Activated naive CD4-positive, alpha-beta T cell treated with anti-CD3 and anti-CD28 coated beads, Interleukin-2, amount 10 ng/mL, durations not matched to agents 7 days and 5 days (primary cell): Measurements from ENCODE around the gene VSTM4.

Experiments
- CTCF ChIA-PET: fragments of 350-600 bp; sonication (Branson Sonifier 250); formaldehyde crosslinking; loops from one replicate; lab custom pipeline; 2021; ENCODE audit warnings: antibody characterized with exemption; lab: Charles Lee
- DNase-seq: peaks from one replicate; pipeline ENCODE4 v3.0.0-alpha.2; 2020
- H3K27ac Mint-ChIP-seq: one replicate; pipeline ENCODE4 v1.8.0; 2021; ENCODE audit warnings: mild to moderate bottlenecking, moderate library complexity, mixed read lengths
- H3K27me3 Mint-ChIP-seq: one replicate; pipeline ENCODE4 v1.8.0; 2021; ENCODE audit warnings: mild to moderate bottlenecking, mixed read lengths
- H3K36me3 Mint-ChIP-seq: one replicate; pipeline ENCODE4 v1.8.0; 2021; ENCODE audit warnings: mixed read lengths
- H3K4me1 Mint-ChIP-seq: one replicate; pipeline ENCODE4 v1.8.0; 2021; ENCODE audit warnings: mixed read lengths
- H3K4me3 Mint-ChIP-seq: one replicate; pipeline ENCODE4 v1.8.0; 2021; ENCODE audit warnings: mild to moderate bottlenecking, moderate library complexity, mixed read lengths
- H3K9me3 Mint-ChIP-seq: one replicate; pipeline ENCODE4 v1.8.0; 2021; ENCODE audit warnings: mixed read lengths

VSTM4 gene

DNA sequence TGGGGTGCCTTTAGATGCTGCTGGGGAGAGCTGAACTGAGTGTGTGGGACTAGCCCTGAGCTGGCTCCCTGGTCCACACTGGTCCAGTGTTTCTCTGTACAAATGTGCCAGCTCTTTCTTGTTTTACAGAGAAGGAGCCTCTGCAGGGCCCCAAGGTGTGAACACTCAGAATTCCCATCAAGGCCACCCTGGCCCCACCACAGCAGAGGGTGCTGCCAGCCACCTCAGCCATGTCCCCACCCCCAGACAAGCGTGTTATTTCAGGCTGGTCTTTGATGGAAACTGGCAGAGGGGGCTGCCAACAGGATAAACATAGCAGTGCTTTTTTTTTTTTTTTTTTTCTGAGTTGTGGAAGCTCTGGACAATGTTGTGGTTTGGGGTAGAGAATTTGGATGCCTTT is 107.2 kb downstream of the VSTM4 start:
- CTCF ChIA-PET, result no interaction called here
- Mint-ChIP-seq H3K27ac (no peak overlapping the region), H3K9me3 (no peaks in the 10 kb centered on the region), H3K4me1 (no peaks in the 10 kb centered on the region), H3K27me3 (peaks cover 5% of the 10 kb centered on the region), H3K36me3 (no peaks in the 10 kb centered on the region), H3K4me3 (no peak overlapping the region)
- no peak for DNase-seq

DNA sequence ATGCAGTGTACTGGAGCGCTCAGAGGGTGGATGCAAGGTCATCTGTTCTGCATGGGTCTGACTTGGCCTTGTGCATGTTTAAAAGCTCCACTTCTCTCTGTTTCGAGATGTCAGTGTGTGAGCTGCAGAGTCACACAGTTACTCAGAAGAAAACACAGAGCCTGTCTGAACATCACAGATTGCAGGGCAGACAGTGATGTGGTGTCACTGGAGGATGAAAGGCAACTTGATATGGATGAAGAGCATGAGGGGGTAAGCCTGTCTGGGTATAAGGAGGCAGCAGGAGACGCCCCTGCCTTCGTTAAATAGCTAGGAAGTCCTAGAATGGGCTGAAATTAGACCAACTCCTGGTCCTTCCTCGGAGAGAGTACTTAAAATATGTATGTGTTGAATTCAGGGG is 108.2 kb downstream of the VSTM4 start:
- H3K27ac Mint-ChIP-seq, result no peak overlapping the region
- no peaks in the 10 kb centered on the region for H3K36me3 Mint-ChIP-seq
- no peaks in the 10 kb centered on the region for H3K9me3 Mint-ChIP-seq
- no peak overlapping the region for H3K4me3 Mint-ChIP-seq
- no peaks in the 10 kb centered on the region for H3K4me1 Mint-ChIP-seq
- no peaks in the 10 kb centered on the region for H3K27me3 Mint-ChIP-seq
- CTCF ChIA-PET, result interaction anchor here (0.6 kb wide), 1 partner anchor 53 kb away, joined by 3 read pairs; no protein-coding TSS in a partner anchor
- no peak for DNase-seq

DNA sequence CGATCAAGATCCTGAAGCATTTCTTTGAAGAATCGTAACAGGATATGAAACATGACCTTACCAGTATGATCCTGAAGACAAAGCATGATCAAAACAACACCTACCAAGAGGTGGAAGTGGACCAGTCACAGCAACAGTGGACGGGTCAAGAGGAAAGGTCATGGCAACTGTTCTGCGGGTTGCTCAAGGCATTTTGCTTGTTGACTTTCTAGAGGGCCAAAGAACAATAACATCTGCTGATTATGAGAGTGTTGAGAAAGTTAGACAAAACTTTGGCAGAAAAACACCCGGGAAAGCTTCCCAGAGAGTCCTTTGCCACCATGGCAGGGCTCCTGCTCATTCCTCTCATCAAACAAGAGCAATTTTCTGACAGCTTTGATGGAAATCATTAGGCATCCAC is 110.1 kb downstream of the VSTM4 start:
- H3K4me1 Mint-ChIP-seq, result no peaks in the 10 kb centered on the region
- H3K4me3 Mint-ChIP-seq, result no peak overlapping the region
- no peaks in the 10 kb centered on the region for H3K27me3 Mint-ChIP-seq
- CTCF ChIA-PET, result no interaction called here
- H3K27ac Mint-ChIP-seq, result no peak overlapping the region
- no peaks in the 10 kb centered on the region for H3K9me3 Mint-ChIP-seq
- no peak for DNase-seq
- no peaks in the 10 kb centered on the region for H3K36me3 Mint-ChIP-seq

DNA sequence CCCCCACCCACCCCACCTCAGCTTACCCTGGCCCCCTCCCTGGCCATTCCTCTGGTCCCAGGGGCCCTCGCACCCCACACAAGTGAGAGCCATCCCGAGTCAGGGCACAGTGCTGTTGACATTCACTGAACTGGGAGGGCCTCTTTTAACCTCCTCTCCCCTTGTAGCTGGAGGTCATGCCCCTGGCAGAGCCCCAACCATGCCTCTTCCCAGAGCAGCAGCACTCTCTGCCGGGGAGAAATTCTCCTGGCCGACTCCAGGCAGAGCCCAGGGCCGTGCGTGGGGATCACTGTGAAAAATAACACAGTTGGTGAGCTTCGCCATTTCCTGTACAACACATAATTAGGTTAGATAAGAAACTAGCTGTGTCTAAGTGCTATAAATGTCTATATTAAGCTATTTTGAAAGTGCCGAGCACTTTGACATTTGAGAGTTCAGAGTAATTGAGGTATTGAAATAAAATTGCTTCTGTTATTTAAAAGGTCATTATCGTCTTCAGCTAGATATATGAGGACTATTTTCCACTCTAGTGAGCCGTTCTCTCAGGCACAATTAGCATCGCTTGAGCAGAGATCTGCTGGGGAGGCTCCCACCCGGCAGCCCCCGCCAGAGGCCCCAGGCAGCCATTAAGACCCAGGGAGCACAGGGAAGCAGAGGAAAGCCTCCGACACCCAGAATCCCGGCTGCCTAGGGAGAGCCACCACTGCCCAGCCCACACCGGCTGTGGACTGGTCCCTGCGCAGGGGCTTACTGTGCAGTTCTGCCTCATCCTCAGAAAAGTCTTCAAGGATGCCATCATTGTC is 113.3 kb downstream of the VSTM4 start:
- no peaks in the 10 kb centered on the region for H3K36me3 Mint-ChIP-seq
- no peak overlapping the region for H3K4me3 Mint-ChIP-seq
- DNase-seq, result no peak
- H3K4me1 Mint-ChIP-seq, result no peaks in the 10 kb centered on the region
- no peak overlapping the region for H3K27ac Mint-ChIP-seq
- CTCF ChIA-PET, result interaction anchor here (0.6 to 1.4 kb wide), 2 partner anchors 20 to 344 kb away, joined by 3 read pairs; no protein-coding TSS in a partner anchor
- H3K9me3 Mint-ChIP-seq, result no peaks in the 10 kb centered on the region
- peaks cover 3% of the 10 kb centered on the region for H3K27me3 Mint-ChIP-seq

DNA sequence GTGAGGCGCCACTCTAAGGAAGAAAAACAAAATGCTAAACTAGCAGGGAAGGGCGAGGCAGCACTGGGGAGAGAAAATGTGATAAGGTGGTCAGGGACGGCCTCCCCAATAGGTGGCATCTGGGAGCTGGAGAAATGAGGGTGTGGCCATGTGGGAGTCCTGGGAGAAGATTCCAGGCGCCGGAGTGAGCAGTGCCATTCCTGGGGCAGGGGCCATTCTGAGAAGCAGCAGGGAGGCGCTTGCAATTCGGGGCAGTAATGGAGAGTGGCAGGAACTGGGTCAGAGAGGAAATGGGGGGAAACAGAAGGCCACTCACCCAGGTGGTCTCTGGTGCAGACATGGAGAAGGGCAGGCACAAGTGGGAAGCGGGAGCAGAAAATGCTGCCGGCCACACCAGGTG is 113.9 kb downstream of the VSTM4 start:
- Mint-ChIP-seq H3K27ac (no peak overlapping the region), H3K27me3 (peaks cover 3% of the 10 kb centered on the region), H3K36me3 (no peaks in the 10 kb centered on the region), H3K4me3 (no peak overlapping the region), H3K9me3 (no peaks in the 10 kb centered on the region), H3K4me1 (no peaks in the 10 kb centered on the region)
- DNase-seq, result no peak
- CTCF ChIA-PET, result no interaction called here

DNA sequence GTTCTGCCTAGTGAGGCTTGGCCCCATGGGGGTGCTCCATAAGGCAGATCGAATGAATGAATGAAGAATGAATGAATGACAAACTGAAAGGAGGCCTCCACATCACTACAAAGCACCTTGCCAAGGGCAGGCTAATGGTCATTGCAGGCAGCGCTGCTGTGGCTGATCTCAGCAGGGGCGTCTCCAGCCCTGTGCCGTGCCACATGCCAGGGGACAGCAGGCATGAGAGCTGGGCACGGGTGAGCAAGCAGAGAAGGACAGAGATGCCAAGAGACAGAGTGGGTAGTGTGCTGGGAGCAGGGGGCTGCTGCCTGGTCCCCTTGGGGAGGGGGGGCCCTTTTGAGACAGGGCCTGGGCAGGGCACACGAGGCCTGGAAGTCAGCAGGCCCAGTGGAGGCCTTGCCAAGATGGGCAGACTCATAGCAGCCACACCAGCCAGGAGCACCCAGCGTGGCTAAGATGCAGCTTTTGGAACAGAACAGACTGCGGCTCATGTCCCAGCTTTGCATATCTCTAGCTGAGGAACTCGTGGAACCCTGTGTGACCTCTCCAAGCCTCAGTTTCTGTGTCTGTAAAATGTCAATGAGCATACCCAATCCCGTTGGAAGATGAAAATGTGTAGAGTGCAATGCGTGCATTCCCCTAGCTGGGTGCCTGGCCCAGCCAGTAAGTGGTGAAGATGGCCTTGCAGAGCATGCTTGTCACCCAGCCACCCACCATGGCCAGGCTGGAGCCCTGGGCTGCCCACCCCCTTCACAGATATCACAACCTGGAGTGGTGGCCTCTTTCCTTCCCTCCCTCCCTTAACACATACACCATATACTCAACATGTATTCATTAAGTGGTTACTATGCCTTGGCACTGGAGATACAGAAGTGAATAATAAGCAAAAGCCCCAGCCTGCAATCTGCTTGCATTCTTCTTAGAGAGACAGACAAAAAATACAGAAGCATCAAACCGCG is 114.6 kb downstream of the VSTM4 start:
- H3K4me3 Mint-ChIP-seq, result no peak overlapping the region
- CTCF ChIA-PET, result no interaction called here
- H3K36me3 Mint-ChIP-seq, result no peaks in the 10 kb centered on the region
- no peak for DNase-seq
- peaks cover 3% of the 10 kb centered on the region for H3K27me3 Mint-ChIP-seq
- no peaks in the 10 kb centered on the region for H3K9me3 Mint-ChIP-seq
- H3K4me1 Mint-ChIP-seq, result no peaks in the 10 kb centered on the region
- no peak overlapping the region for H3K27ac Mint-ChIP-seq

DNA sequence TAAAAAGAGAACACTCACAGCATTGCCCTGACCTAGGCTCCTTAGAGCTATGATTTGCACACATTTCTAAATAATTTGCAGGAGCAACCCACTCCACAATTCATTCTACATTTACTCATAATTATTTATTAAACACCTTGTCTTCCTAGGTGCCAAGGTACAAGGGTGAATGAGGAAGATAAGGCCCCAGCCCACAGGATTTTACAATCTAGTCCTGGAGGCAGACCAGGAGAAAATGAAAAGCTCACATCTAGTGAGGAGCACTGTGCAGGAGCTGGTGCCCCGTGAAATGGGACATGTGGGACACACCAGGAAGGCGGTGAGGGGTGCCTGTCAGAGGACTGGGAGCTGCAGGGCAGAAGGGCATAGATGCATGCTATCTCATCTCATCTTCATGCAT is 116.0 kb downstream of the VSTM4 start:
- CTCF ChIA-PET, result interaction anchor here (1.2 kb wide), 1 partner anchor 393 kb away, joined by 4 read pairs; no protein-coding TSS in a partner anchor
- Mint-ChIP-seq H3K4me3 (no peak overlapping the region), H3K27me3 (peaks cover 3% of the 10 kb centered on the region), H3K4me1 (no peaks in the 10 kb centered on the region), H3K9me3 (no peaks in the 10 kb centered on the region), H3K36me3 (no peaks in the 10 kb centered on the region), H3K27ac (no peak overlapping the region)
- no peak for DNase-seq

DNA sequence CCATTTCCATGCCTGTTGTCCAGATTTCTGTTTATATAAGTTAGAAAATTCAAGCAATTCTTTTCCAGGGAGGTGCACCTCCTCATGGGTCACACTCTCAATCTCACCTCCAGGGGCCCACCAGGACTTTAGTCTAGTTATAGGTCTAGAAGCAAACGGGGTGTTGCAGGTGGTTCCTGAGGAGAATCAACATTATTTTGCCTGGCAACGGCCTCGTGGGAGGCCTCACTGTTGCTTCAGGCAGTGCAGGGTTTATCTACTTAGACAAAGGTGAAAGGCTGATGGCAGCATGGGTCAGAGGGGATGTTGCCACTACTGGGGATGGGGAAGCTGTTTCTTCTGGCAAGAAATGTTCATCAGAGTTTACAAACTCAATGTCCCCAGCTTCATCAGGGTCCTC is 119.0 kb downstream of the VSTM4 start:
- peaks cover 3% of the 10 kb centered on the region for H3K27me3 Mint-ChIP-seq
- no peaks in the 10 kb centered on the region for H3K36me3 Mint-ChIP-seq
- H3K4me3 Mint-ChIP-seq, result no peak overlapping the region
- H3K4me1 Mint-ChIP-seq, result no peaks in the 10 kb centered on the region
- H3K27ac Mint-ChIP-seq, result no peak overlapping the region
- no peak for DNase-seq
- CTCF ChIA-PET, result no interaction called here
- no peaks in the 10 kb centered on the region for H3K9me3 Mint-ChIP-seq

DNA sequence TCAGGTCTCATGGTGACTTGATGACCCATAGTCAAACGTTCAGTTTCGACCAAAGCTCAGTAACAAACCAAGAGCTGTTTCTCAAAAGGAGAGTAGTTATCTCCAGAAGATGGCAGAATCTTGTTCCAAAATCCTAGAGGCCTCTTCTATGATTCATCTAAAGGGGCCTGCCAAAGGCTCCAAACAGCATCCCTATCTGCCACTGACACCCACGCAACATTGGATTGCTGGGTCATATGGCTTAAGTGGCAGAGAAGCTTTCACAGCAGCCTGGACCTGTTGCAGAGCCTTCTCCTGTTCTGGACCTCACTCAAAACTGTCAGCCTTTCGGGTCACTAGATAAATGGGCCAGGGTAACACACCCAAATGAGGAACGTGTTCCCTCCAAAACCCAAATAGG is 121.7 kb downstream of the VSTM4 start:
- no peak for DNase-seq
- Mint-ChIP-seq H3K27ac (no peak overlapping the region), H3K4me1 (no peaks in the 10 kb centered on the region), H3K36me3 (no peaks in the 10 kb centered on the region), H3K4me3 (no peak overlapping the region), H3K27me3 (peaks cover 3% of the 10 kb centered on the region), H3K9me3 (no peaks in the 10 kb centered on the region)
- CTCF ChIA-PET, result no interaction called here

DNA sequence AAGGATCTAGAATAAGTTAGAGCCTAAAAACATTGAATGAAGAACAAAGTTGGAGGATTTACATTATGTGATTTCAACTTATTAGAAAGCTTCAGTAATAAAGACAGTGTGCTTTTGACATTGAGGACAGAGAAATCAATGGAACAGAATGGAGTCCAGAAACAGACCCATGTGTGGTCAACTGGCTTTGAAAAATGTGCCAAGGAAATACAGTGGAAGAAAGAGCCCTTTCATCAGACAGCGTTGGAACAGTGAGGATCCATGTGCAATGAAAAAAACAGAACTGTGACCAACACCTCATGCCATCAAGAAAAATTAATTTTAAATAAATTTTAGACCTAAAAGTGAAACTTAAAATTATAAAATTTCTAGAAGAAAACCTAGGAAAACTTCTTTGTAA is 125.1 kb downstream of the VSTM4 start:
- no peak overlapping the region for H3K27ac Mint-ChIP-seq
- no peaks in the 10 kb centered on the region for H3K9me3 Mint-ChIP-seq
- H3K36me3 Mint-ChIP-seq, result no peaks in the 10 kb centered on the region
- DNase-seq, result no peak
- CTCF ChIA-PET, result no interaction called here
- H3K4me1 Mint-ChIP-seq, result no peaks in the 10 kb centered on the region
- no peak overlapping the region for H3K4me3 Mint-ChIP-seq
- no peaks in the 10 kb centered on the region for H3K27me3 Mint-ChIP-seq

DNA sequence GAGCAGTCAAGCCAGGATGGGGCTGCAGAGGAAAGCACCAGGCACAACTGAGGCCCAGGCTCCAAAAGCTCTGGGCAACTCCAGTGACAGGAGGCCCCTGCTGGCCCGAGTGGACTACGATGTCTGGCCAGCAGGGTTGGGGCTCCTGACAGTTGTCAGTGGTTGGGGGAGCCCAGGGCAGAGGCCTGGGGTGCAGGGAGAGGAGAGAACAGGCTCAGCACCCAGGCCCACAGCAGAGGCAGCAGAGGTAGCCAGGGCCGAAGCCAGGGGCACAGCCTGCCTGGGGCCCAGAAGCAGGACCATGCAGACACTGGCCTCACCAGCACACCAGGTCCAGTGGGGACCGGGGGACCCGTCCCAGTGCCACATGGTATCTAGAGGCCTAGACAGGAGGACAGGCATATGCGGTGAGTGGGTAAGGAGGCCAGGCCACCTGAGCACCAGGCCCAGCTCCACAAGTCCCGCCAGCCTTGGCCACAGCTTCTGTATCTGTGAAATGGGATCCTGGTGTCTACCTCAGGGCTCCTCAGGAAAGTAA is 129.6 kb downstream of the VSTM4 start:
- no peaks in the 10 kb centered on the region for H3K9me3 Mint-ChIP-seq
- H3K27ac Mint-ChIP-seq, result no peak overlapping the region
- H3K36me3 Mint-ChIP-seq, result no peaks in the 10 kb centered on the region
- no peaks in the 10 kb centered on the region for H3K4me1 Mint-ChIP-seq
- DNase-seq, result no peak
- CTCF ChIA-PET, result no interaction called here
- no peak overlapping the region for H3K4me3 Mint-ChIP-seq
- H3K27me3 Mint-ChIP-seq, result no peaks in the 10 kb centered on the region

DNA sequence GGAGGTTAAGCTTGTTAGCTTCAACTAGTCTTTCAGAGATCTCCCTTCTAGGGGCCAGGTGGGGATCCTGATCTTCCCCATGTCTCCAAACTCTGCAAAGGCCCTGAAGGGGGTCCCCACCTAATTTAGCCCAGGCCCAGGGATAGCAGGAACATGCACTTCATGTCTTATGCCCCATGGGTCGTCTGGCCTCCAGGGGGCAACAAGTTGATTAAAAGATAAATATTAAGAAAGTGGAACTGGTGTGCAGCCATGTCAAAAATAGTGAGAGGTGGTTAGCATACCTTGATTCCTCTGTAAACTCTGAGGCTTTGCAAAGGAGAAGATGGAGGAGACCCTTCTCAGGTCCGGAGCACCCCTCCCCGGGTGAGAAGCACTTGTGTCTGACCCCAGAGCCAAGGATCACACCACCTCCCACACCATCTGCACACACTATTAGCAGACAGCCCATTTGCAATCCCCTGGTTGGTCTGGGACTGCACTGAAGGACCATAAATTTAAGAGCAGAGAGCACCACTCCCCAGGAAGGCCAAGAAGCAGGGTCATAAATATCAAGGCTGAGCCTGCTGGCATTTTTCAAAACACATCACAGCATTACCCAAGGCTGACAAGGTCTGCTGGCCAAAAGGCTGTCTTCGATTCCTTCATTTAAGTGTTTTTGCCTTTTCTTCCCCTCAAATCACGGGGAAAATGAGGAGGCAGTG is 131.5 kb downstream of the VSTM4 start:
- H3K9me3 Mint-ChIP-seq, result no peaks in the 10 kb centered on the region
- no peaks in the 10 kb centered on the region for H3K4me1 Mint-ChIP-seq
- no peaks in the 10 kb centered on the region for H3K27me3 Mint-ChIP-seq
- H3K4me3 Mint-ChIP-seq, result no peak overlapping the region
- CTCF ChIA-PET, result interaction anchor here (0.9 to 3.5 kb wide), 4 partner anchors 141 to 424 kb away, joined by 3 to 11 read pairs (median 4); no protein-coding TSS in a partner anchor
- H3K27ac Mint-ChIP-seq, result no peak overlapping the region
- no peak for DNase-seq
- no peaks in the 10 kb centered on the region for H3K36me3 Mint-ChIP-seq

DNA sequence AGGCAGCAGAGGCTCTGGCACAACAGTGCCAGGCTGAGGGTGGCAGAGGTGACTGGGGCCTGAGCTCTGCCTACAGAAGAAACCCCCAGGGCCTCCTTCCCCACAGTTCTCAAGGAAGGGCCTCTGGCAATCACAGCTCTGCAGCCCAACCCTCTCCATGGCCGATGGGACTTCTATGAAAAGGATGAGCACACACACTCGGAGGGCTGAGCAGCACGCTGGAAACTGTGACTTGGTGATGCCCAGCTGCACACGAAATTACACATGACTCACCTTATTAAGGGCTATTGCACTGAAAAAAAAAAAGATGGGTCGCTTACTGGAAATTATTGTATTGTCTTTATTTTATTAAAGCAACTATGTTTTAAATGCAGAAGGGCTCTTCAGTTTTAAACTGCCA is 132.7 kb downstream of the VSTM4 start:
- Mint-ChIP-seq H3K9me3 (no peaks in the 10 kb centered on the region), H3K27me3 (no peaks in the 10 kb centered on the region), H3K4me1 (no peaks in the 10 kb centered on the region), H3K27ac (no peak overlapping the region), H3K4me3 (no peak overlapping the region), H3K36me3 (no peaks in the 10 kb centered on the region)
- no peak for DNase-seq
- CTCF ChIA-PET, result interaction anchor here (0.9 to 3.5 kb wide), 4 partner anchors 179 to 425 kb away, joined by 3 to 11 read pairs (median 4); no protein-coding TSS in a partner anchor
